ENCODE results near the gene COL3A1. TPM values are rescaled to one million over a fixed set of nuclear protein-coding genes. Genes with fewer than 3 reads are reported as not detected.

Gene COL3A1
- 100 to 1,000 TPM; 211 to 408 (median 347) TPM for total RNA-seq

GRCh38 chr2:188974164-188974563 is at the start of gene COL3A1:
Gene COL3A1 (plus strand): TSS chr2:188974373. CDS start chr2:188974490, 117 bp downstream.
- no peak for ATAC-seq
- H3K27ac ChIP-seq, result peak within 1 kb of the TSS; percentile 83 to 97 (median 86)
- no peaks in the 10 kb centered on the region for H3K9me3 ChIP-seq
- WGBS, 2 donors (ENCODE audit: low coverage in 1 of 2), result 5 to 17% methylated on average over 4 of the region's 4 CpGs
- TF ChIP-seq POLR2AphosphoS5 (IDR thresholded peaks at IDR 0.05), result peak; percentile 85
- no peak for TF ChIP-seq CTCF (IDR thresholded peaks at IDR 0.05)
- peak; percentile 54 to 65 for TF ChIP-seq POLR2A (IDR thresholded peaks at IDR 0.05)
- H3K4me3 ChIP-seq, result peak within 1 kb of the TSS; percentile 54 to 98
- no peaks in the 10 kb centered on the region for H3K27me3 ChIP-seq
- H3K4me1 ChIP-seq, result peaks cover 0 to 39% (median 8%) of the 10 kb centered on the region in 3 donors
- H3K36me3 ChIP-seq, result no peaks in the 10 kb centered on the region

GRCh38 chr2:188928643-188929042 is 45.5 kb upstream of the COL3A1 start:
- Histone ChIP-seq H3K4me1 (no peaks in the 10 kb centered on the region), H3K27me3 (no peaks in the 10 kb centered on the region), H3K36me3 (no peaks in the 10 kb centered on the region), H3K4me3 (no peak overlapping the region), H3K27ac (no peak overlapping the region), H3K9me3 (peaks cover 0 to 29% (median 0%) of the 10 kb centered on the region in 3 donors)
- ATAC-seq, result no peak
- TF ChIP-seq POLR2A (IDR thresholded peaks at IDR 0.05), result no peak
- no peak for TF ChIP-seq EP300 (IDR thresholded peaks at IDR 0.05)
- 100% methylated on average over 1 to 2 of the region's 2 CpGs for WGBS, 2 donors (ENCODE audit: low coverage in 1 of 2)

- TF ChIP-seq CTCF (IDR thresholded peaks at IDR 0.05), result no peak
- ATAC-seq, result no peak
- Histone ChIP-seq H3K36me3 (no peaks in the 10 kb centered on the region), H3K9me3 (peaks cover 0 to 24% (median 0%) of the 10 kb centered on the region in 3 donors), H3K27ac (no peak overlapping the region), H3K27me3 (no peaks in the 10 kb centered on the region), H3K4me3 (no peak overlapping the region), H3K4me1 (no peaks in the 10 kb centered on the region)
Measured at GRCh38 chr2:188931361-188931760, 42.8 kb upstream of the COL3A1 start.

- ATAC-seq, result peak; percentile 80
- no peak for TF ChIP-seq POLR2A (IDR thresholded peaks at IDR 0.05)
- peak; percentile 55 for TF ChIP-seq POLR2AphosphoS5 (IDR thresholded peaks at IDR 0.05)
- H3K27ac ChIP-seq, result peak overlapping the region in 3 of 4 donors; percentile 39 to 62 (median 55)
- 60 to 82% methylated on average over 1 of the region's 1 CpG for WGBS, 2 donors (ENCODE audit: low coverage in 1 of 2)
- no peaks in the 10 kb centered on the region for H3K27me3 ChIP-seq
- no peaks in the 10 kb centered on the region for H3K36me3 ChIP-seq
- no peaks in the 10 kb centered on the region for H3K4me1 ChIP-seq
- H3K9me3 ChIP-seq, result no peaks in the 10 kb centered on the region
- no peak overlapping the region for H3K4me3 ChIP-seq
Measured at GRCh38 chr2:188937228-188938220, 36.6 kb upstream of the COL3A1 start.

- 4 to 22% methylated on average over 3 to 4 of the region's 4 CpGs for WGBS, 2 donors (ENCODE audit: low coverage in 1 of 2)
- Histone ChIP-seq H3K4me1 (no peaks in the 10 kb centered on the region), H3K9me3 (no peaks in the 10 kb centered on the region), H3K27me3 (no peaks in the 10 kb centered on the region), H3K36me3 (no peaks in the 10 kb centered on the region), H3K27ac (peak overlapping the region; percentile 2 to 43 (median 28)), H3K4me3 (peak overlapping the region in 1 of 2 donors; percentile 21)
- no peak for TF ChIP-seq POLR2A (IDR thresholded peaks at IDR 0.05)
- TF ChIP-seq CTCF (IDR thresholded peaks at IDR 0.05), result no peak
- no peak for TF ChIP-seq POLR2AphosphoS5 (IDR thresholded peaks at IDR 0.05)
- TF ChIP-seq EP300 (IDR thresholded peaks at IDR 0.05), result no peak
- peak; percentile 48 for ATAC-seq
Measured at GRCh38 chr2:188940171-188940570, 34.0 kb upstream of the COL3A1 start.

- no CpG with 5 or more reads among the region's 21 CpGs for WGBS, 2 donors (ENCODE audit: low coverage in 1 of 2)
- Histone ChIP-seq H3K36me3 (no peaks in the 10 kb centered on the region), H3K4me1 (no peaks in the 10 kb centered on the region), H3K9me3 (no peaks in the 10 kb centered on the region), H3K27ac (no peak overlapping the region), H3K4me3 (no peak overlapping the region), H3K27me3 (no peaks in the 10 kb centered on the region)
- ATAC-seq, result no peak
- TF ChIP-seq POLR2A (IDR thresholded peaks at IDR 0.05) (no peak), CTCF (IDR thresholded peaks at IDR 0.05) (no peak), EP300 (IDR thresholded peaks at IDR 0.05) (no peak), POLR2AphosphoS5 (IDR thresholded peaks at IDR 0.05) (no peak)
Measured at GRCh38 chr2:188944442-188944841, 29.7 kb upstream of the COL3A1 start.
